ENCODE data around the gene TMPRSS4. TPM values are rescaled to one million over a fixed set of nuclear protein-coding genes. Genes with fewer than 3 reads are reported as not detected.
"Not testable (repeated sequence)": the region's sequence is repeated elsewhere in the genome, so short reads cannot be mapped to it uniquely, and the experiment has no call there.

TMPRSS4 gene
- polyA plus RNA-seq, 3 donors: 0.03 to 1.0 (median 0.22) TPM

DNA sequence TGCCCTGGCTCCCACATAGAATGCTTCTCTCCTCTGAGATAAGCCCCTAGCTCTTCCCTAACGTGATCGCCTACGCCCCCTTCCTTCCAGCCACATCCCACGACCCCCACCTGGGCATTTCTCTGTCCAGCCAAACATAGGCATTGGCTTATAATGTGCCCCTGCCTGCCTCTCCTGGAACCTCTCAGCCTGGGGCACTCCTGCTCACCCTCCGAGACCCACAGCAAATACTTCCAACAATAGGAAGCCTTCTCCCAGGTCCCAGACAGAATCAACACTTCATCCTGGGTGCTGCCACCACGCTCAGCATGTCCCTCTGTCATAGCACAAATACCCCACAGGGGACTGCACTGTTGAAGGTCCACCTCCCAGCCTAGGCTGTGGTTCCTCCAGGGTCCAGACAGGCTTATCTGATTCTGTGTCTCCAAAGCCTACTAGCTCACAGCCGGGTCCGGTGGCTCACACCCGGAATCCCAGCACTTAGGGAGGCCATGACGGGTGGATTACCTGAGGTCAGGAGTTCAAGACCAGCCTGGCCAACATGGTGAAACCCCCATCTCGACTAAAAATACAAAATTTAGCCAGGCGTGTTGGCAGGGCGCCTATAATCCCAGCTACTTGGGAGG is 24.2 kb upstream of the TMPRSS4 start:
- no peak overlapping the region for H3K27ac ChIP-seq (ENCODE audit: low read depth, low read length)
- 80 to 82% (median 81%) methylated on average over 13 of the region's 13 CpGs for WGBS, 3 donors

DNA sequence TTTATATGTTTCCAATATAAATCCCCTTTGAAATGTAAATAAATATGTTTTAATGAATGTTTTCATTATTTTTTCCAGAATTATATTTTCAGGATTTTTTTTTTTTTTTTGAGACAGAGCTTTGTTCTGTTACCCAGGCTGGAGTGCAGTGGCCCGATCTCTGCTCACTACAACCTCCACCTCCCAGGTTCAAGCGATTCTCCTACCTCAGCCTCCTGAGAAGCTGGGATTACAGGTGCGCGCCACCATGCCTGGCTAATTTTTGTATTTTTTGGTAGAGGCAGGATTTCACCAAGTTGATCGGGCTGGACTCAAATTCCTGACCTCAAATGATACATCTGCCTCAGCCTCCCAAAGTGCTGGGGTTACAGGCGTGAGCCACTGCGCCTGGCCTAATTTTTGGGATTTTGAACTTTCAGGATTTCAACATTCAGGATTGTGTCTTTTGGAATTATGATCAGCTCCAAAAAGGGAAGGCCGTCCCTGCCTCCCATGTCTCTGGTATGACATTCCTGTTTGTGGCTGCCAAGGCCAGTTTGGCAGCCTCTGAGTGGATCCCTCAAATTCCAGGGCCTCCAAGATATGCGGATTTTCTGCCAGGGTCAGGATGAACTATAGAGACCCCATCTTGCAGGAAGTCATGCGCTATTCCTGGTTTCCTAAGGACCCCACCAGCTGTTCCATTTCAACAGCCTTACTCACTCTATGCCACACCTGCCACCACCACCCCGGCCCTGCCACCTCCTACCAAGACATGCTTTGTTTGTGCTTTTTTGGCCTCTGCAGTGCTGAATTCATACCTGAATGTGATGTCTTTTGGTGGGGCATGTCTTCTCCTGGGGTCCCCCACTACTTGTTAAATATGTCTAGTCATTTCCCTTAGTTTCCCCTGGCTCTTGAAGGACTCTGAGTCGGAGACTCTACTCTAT is 21.9 kb upstream of the TMPRSS4 start:
- H3K27ac ChIP-seq (ENCODE audit: low read depth, low read length): no peak overlapping the region
- 76 to 89% (median 81%) methylated on average over 12 of the region's 12 CpGs for WGBS, 3 donors

DNA sequence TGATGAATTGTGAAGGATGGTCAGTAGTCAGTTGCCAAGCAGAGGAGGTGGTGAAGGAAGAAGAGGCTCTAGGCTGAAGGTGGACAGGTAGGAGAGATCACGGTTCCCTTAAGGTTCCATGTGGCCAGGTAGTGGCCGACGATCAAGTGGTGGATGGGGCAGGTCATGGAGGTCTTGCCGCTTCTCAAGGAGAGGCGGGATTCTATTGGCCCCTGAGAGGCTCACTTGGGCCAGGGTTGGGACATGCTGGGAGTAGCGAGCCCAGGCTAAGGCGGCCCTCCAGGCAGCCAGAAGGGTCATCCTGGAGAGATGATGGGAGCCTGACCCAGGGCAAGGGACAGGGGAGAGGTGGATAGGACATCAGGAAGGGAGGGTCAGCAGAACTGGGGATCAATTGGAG is 20.9 kb upstream of the TMPRSS4 start:
- H3K27ac ChIP-seq (ENCODE audit: low read depth, low read length): no peak overlapping the region
- WGBS, 3 donors: 94 to 99% (median 98%) methylated on average over 7 of the region's 7 CpGs

DNA sequence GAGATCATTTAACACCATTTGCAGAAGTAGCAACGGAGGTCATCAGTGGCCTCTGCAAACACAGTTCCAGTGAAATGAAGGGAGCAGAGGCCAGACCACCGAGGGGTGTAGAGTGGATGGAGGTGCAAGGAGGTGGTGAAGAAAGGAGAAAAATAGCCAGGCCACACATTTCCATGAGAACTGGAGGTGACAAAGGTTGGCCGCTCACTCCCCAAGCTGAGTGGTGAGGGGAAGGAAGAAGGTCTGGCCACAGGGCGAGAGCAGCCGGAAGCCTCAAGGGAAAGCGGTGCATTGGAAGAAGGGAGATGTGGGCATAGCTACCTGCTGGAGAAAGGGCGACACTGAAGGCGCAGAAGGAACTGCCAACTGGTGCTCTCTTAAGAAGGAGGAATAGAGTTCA is 20.1 kb upstream of the TMPRSS4 start:
- no peak overlapping the region for H3K27ac ChIP-seq (ENCODE audit: low read depth, low read length)
- 61 to 84% (median 80%) methylated on average over 8 of the region's 8 CpGs for WGBS, 3 donors

DNA sequence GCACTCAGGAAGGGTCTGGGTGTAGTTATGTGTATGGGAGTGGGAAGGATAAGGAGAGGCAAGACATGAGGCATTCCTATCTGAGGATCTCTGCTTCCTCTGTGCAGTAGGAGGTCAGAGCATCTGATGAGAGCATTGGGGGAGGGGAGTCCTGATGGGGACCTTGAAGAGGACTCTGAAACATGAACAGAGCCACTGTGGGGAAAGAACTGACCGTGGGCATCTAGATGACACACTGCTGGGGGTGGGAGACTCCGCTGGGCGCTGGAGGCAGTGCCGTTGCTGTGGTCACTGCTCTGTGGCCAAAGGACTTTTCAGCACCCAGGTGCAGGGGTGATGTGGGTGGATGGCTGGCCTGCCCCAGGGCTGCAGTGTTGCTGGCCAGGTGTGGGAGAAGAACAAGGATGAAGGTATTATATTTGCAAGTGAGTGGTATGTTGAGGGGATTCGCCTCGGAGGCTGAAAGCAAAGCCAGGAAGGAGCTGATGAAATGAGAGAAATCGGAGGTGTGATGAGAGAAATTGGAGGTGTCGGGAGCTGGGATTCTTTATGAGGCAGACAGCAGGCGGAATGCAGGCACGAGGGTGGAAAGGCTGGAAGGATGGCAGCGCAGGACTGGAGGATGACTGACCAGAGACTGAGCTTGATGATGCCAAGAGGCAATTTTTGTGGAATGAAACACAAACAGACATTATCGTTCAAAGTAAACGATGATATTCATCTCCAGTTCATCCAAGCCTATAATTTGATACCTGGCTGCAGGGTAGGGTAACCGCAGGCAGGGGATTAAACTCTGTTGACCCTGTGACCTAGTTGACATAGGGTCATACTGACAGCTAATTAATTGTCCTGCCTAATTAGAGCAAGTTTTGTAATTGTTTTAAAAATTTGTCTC is 19.4 kb upstream of the TMPRSS4 start:
- 78 to 83% (median 83%) methylated on average over 14 of the region's 14 CpGs for WGBS, 3 donors
- no peak overlapping the region for H3K27ac ChIP-seq (ENCODE audit: low read depth, low read length)

DNA sequence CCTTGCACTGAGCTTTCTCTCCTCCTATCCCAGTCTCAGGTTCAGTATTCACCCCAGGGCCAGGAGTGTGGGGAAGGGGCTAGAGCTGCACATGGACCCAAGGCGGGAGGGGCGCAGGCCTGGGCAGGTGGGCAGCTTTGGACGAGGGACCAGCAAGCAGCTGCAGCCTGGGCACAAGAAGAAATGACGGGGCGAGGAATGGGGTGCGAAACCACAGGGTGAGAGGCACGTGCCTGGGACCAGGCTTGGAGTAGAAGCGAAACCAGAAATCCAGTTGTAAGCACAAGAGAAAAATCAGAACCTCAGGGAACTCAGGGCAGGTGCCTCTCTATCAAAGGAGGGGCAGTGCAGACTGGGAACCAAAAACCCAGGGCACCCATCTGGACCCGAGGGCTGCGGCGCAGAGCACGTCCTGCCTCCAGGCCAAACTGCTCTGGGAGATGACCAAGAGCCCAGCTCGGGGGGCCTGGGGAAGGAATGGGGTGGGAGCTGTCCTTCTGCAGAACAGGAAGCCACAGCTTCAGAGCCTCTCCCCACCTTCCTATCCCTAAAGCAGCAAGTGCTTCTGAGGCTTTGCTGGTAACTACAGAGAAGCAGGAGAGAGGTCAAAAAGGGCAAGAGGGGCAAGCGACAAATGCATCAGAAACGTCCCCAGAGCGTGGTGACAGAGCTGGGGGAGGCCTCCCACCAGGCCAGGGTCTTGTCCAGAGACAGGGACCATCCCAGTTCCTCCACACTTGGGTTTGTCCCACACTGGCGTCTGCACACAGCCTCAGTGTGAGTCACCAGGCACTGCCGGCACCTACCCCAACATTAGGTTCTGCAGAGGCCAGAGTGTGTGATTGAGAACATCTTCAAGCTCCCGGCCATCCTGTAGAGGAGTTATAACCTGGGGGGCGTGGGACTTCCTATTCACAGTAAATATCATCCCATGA is 18.3 kb upstream of the TMPRSS4 start:
- WGBS, 3 donors: 80 to 87% (median 80%) methylated on average over 20 of the region's 20 CpGs
- no peak overlapping the region for H3K27ac ChIP-seq (ENCODE audit: low read depth, low read length)

DNA sequence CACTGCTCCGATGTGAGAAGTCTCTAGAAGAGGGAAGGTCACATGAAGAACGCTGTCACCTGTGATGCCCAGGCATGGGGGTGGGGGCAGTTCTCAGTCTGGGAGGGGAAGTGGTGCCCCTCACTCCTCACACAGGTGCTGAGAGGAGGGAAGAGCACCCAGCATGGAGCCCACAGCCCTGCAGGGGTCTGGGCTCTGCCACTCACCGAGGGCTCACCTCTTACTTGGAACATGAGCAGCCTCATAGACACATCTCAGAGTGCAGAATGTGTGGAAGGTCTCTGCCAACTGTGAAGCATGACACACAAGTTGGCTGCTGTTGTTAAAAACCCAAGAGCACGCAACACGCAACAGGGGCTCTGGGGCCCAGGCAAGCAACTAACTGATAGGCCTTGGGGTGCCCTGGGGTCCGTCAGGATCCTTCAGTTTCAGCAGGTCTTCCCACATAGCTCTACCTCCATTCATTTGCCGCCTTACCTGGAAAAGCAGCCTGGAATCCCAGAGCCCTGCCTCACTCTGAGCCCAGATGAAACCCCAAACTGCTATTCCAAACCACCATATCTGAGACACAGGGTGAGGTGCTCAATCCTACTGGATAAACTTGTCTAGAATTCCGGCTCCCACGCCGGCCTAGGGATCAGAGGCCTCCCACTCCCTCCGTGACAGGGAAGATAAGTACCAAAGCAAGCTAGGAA is 17.5 kb upstream of the TMPRSS4 start:
- WGBS, 3 donors: 76 to 96% (median 88%) methylated on average over 11 of the region's 11 CpGs
- H3K27ac ChIP-seq (ENCODE audit: low read depth, low read length): no peak overlapping the region

DNA sequence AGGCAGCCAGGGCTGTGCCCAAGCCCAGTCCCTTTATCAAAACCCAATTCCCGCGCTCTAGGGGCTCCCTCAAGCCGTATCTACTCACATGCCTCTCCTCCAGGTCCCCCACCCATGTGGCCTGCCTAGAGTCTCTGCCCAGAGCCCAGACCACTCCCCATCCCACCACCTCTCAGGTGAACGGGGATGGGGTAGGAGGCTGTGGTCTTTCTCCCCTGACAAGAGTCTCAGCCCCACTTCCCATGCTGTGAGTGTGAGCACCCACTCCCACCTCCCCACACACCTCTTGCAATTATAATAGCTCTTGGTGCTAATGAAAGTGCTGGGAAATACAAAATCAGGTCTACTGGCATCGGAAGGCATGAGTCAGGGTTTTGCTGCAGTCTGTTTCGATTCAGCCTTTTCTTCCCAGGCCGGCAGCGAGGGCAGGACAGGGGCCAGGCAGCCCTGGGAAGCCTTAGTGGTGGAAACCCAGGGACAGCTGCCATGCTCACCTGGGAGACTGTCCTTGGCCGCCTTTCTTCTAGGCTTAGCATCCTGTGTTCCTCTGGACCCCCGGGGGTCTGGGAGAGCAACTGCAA is 16.7 kb upstream of the TMPRSS4 start:
- 75 to 86% (median 85%) methylated on average over 9 to 10 of the region's 10 CpGs for WGBS, 3 donors
- no peak overlapping the region for H3K27ac ChIP-seq (ENCODE audit: low read depth, low read length)

DNA sequence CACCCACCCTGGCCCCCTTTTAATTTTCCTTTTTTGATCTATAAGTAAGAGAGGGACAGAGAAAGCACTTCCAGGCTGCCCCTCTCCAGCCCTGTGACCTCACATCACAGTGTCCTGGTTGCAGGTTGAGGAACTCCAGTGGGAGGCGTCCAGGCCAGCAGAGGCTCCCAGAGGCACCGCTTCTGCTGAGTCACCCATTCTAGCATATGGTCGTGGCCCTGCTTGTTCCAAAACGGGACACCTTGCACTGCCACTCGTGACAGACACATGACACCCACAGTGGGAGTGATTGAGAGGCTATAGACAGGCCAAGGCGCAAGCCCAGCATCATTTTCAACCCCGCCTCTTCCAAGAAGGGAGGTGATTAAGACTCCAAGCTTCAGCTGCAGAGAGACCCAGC is 16.0 kb upstream of the TMPRSS4 start:
- WGBS, 3 donors: 47 to 73% (median 54%) methylated on average over 7 of the region's 7 CpGs
- no peak overlapping the region for H3K27ac ChIP-seq (ENCODE audit: low read depth, low read length)

DNA sequence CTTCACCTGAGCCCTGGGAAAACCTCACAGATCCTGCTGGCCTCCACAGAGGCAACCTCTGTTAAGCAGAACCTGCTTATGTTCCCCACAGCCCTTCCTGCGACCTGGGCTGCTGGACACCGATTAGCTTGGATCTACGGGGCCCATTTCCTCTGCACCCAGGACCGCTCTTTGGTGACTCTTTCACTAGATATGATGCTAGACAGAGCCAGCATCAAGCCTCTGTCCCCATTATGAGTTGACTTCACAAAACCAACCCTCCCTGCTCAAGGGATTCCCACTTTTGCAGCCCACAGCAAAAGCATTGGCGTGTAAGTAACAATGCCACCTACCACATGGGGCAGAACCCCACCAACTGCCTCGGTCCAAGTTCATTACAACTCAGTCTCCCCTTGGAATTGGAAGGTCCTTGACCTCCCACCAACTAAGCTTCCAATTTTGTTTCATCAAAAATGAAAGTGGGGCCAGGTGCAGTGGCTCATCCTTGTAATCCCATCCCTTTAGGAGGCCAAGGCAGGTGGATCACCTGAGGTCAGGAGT is 15.2 kb upstream of the TMPRSS4 start:
- WGBS, 3 donors: 87 to 90% (median 89%) methylated on average over 6 of the region's 6 CpGs
- H3K27ac ChIP-seq (ENCODE audit: low read depth, low read length): no peak overlapping the region

DNA sequence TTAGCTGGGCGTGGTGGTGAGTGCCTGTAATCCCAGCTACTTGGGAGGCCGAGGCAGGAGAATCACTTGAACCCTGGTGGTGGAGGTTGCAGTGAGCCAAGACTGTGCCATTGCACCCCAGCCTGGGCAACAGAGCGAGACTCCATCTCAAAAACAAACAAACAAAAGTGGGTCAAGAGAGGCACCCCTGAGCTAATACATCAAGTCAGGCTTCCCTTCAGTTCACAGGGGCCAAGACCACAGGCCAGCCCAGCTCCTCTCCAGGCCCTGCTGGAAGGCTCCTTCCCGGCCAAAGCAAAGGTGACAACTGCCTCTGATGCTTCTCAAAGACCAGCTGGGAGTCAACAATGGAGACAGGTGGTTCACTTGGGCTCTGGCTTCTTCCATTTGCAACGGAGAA is 14.7 kb upstream of the TMPRSS4 start:
- WGBS, 3 donors: 94 to 97% (median 95%) methylated on average over 5 of the region's 5 CpGs
- H3K27ac ChIP-seq (ENCODE audit: low read depth, low read length): not testable (repeated sequence)

DNA sequence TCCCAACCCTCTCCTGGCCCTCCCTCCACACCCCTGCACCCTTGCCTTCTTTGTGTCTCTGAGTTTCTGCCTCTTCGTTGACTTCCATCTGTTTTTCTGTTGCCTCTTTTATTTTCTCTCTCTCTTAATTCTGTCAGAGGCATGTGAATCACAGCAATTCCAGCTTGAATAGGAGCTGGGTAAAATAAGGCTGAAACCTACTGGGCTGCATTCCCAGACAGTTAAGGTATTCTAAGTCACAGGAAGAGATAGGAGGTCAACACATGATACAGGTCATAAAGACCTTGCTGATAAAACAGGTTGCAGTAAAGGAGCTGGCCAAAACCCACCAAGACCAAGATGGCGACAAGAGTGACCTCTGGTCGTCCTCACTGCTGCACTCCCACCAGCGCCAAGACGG is 14.2 kb upstream of the TMPRSS4 start:
- not testable (repeated sequence) for H3K27ac ChIP-seq (ENCODE audit: low read depth, low read length)
- WGBS, 3 donors: 90 to 95% (median 94%) methylated on average over 5 of the region's 5 CpGs

DNA sequence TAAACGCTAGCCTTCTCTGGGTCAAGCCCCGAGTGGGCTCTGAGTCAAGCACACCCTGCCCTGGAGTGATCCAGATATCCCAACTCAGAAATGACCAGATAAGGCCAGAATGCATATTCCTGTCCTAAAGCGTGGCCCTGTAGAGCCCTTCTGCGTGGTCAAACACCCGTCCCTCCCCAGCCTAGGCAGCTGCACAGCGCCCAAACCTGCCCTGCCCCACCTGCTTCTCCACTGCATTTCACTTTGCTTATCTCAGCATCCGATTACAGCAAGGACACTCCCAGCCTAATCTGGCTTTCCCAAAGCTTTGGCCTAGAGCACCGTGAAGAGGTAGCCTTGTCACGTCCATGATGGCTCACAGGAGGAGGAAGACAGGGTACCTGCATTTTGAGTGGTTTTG is 11.9 kb upstream of the TMPRSS4 start:
- no peak overlapping the region for H3K27ac ChIP-seq (ENCODE audit: low read depth, low read length)
- WGBS, 3 donors: 62 to 90% (median 84%) methylated on average over 9 of the region's 9 CpGs

DNA sequence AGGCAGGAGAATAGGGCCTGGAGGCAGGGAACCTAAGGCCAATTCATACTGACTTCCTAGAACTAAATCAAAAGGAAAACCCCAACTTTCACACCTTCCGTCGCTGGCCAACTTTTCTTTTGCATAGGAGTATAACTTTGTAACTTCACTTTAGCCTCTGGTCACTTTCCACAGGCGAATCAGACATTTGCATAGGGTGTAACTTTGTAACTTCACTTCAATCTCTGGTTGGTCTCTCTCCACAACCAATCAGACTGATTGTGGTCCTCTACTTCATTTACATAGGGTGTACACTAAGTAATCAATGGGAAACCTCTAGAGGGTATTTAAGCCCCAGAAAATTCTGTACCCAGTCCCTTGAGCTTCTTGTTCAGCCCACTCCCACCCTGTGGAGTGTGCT is 11.5 kb upstream of the TMPRSS4 start:
- 83 to 94% (median 90%) methylated on average over 3 of the region's 3 CpGs for WGBS, 3 donors
- H3K27ac ChIP-seq (ENCODE audit: low read depth, low read length): no peak overlapping the region

DNA sequence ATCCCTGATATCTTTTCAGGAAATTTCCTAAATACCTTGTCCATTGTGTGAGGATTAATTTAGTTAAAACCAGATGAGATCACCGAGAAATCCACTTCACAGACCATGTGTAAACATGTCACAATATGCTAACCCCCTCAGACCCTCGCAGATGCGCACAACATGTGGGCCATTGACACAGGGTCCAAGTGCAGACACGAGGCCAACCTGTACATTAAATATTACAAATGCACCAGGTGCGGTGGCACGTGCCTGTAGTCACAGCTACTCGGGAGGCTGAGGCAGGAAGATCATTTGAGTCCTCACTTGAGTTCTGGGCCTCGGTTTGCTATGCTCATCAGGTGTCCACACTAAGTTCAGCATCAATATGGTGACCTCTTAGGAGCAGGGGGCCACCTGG is 9.9 kb upstream of the TMPRSS4 start:
- 82 to 89% (median 89%) methylated on average over 8 of the region's 8 CpGs for WGBS, 3 donors
- H3K27ac ChIP-seq (ENCODE audit: low read depth, low read length): no peak overlapping the region

DNA sequence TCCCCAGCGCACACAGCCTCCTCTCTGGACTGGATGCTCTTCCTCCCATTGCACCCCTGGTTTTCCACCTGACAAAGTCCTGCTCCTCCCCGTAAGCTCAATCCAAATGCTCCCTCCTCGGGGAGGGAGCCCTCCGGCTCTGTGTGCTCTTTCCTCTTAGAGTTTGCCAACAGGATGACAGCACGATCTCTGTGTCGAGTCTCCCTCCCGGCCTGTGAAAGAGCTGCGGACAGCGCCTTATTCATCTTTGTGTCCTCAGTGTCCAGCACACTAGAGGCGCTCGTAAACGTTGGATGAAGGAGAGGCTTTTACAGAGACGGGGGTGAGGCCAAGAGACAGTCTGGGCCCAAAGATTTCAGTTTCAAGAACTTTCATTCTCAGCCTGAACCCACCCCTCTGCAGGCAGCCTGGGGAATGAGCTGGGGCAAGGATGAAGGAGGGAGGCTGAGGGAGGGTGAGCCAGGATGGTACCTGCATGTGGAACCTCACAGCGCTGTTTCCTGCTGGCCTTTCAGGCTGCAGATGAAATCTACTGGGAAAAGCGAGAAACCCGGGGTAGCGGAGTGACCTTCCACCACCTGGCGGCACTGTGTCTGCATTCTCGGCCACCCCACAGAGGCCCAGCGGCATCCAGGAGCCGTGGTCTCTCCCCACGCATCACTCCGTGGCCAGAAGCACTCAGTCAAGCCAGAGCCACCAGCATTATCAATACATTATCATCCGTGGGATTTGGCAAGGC is 8.5 kb upstream of the TMPRSS4 start:
- H3K27ac ChIP-seq (ENCODE audit: low read depth, low read length): no peak overlapping the region
- WGBS, 3 donors: 64 to 67% (median 65%) methylated on average over 24 of the region's 24 CpGs
